CD4-positive, alpha-beta T cell treated with Interferon gamma for 1 hour (primary cell): ENCODE results near the gene SDHAF2.
"Not testable (repeated sequence)": the region's sequence is repeated elsewhere in the genome, so short reads cannot be mapped to it uniquely, and the experiment has no call there.

Source experiments
- DNase-seq: peaks from one replicate; pipeline ENCODE4 v3.0.0-alpha.2; 2020

SDHAF2 gene

GRCh38 chr11:61429346-61429690 lies 606 bp upstream of the SDHAF2 start:
- peak; percentile 74 for DNase-seq

GRCh38 chr11:61430839-61431238 lies 915 bp downstream of the SDHAF2 start:
- DNase-seq = not testable (repeated sequence)

- DNase-seq = no peak
These were observed 7.6 kb downstream of the SDHAF2 start for GRCh38 chr11:61437496-61437895.

GRCh38 chr11:61439615-61440014 lies 9.7 kb downstream of the SDHAF2 start:
- DNase-seq = no peak

GRCh38 chr11:61442616-61443015 lies 12.7 kb downstream of the SDHAF2 start:
- no peak for DNase-seq

GRCh38 chr11:61445516-61445915 lies 15.6 kb downstream of the SDHAF2 start:
- DNase-seq = no peak

GRCh38 chr11:61446211-61446651 lies 16.3 kb downstream of the SDHAF2 start:
- DNase-seq = peak; percentile 59

- DNase-seq = no peak
These were observed 18.0 kb downstream of the SDHAF2 start for GRCh38 chr11:61447601-61448551.

- no peak for DNase-seq
These were observed 18.6 kb downstream of the SDHAF2 start for GRCh38 chr11:61448552-61448927.

- DNase-seq = no peak
These were observed 22.9 kb downstream of the SDHAF2 start for GRCh38 chr11:61452825-61453224.

GRCh38 chr11:61453695-61454094 lies 23.8 kb downstream of the SDHAF2 start:
- no peak for DNase-seq

GRCh38 chr11:61454520-61454919 lies 24.6 kb downstream of the SDHAF2 start:
- no peak for DNase-seq

GRCh38 chr11:61460474-61460881 lies 30.6 kb downstream of the SDHAF2 start:
- DNase-seq = no peak

- no peak for DNase-seq
These were observed 31.1 kb downstream of the SDHAF2 start for GRCh38 chr11:61460986-61461385.

- DNase-seq = not testable (repeated sequence)
These were observed 37.7 kb downstream of the SDHAF2 start for GRCh38 chr11:61467602-61468001.

GRCh38 chr11:61468002-61468401 lies 38.1 kb downstream of the SDHAF2 start:
- DNase-seq = no peak

GRCh38 chr11:61472282-61472681 lies 42.4 kb downstream of the SDHAF2 start:
- no peak for DNase-seq

GRCh38 chr11:61472868-61473267 lies 42.9 kb downstream of the SDHAF2 start:
- DNase-seq = no peak

GRCh38 chr11:61473370-61474012 lies 43.6 kb downstream of the SDHAF2 start:
- DNase-seq = no peak

GRCh38 chr11:61474013-61474643 lies 44.2 kb downstream of the SDHAF2 start:
- DNase-seq = no peak

- DNase-seq = no peak
These were observed 45.5 kb downstream of the SDHAF2 start for GRCh38 chr11:61475433-61475832.

- DNase-seq = no peak
These were observed 46.4 kb downstream of the SDHAF2 start for GRCh38 chr11:61476371-61476770.

- DNase-seq = no peak
These were observed 47.2 kb downstream of the SDHAF2 start for GRCh38 chr11:61477126-61477525.

- DNase-seq = peak; percentile 17
These were observed 47.8 kb downstream of the SDHAF2 start for GRCh38 chr11:61477727-61478148.
